Measurements from ENCODE around the gene RAD50.
"Not testable (repeated sequence)": the region's sequence is repeated elsewhere in the genome, so short reads cannot be mapped to it uniquely, and the experiment has no call there.

RAD50 gene

GRCh38 chr5:132677191-132677590, 120.4 kb downstream of the RAD50 start:
- DNase-seq (ENCODE audit: low read depth): no peak

GRCh38 chr5:132677682-132678400, 121.1 kb downstream of the RAD50 start:
- DNase-seq (ENCODE audit: low read depth): no peak

- no peak for DNase-seq (ENCODE audit: low read depth)
These were observed 122.0 kb downstream of the RAD50 start for GRCh38 chr5:132678735-132679134.

- DNase-seq (ENCODE audit: low read depth): no peak
These were observed 122.4 kb downstream of the RAD50 start for GRCh38 chr5:132679166-132679565.

GRCh38 chr5:132679717-132680380, 123.1 kb downstream of the RAD50 start:
- DNase-seq (ENCODE audit: low read depth): no peak

- no peak for DNase-seq (ENCODE audit: low read depth)
These were observed 124.2 kb downstream of the RAD50 start for GRCh38 chr5:132680780-132681475.

- no peak for DNase-seq (ENCODE audit: low read depth)
These were observed 124.7 kb downstream of the RAD50 start for GRCh38 chr5:132681476-132681831.

GRCh38 chr5:132681983-132682382, 125.2 kb downstream of the RAD50 start:
- no peak for DNase-seq (ENCODE audit: low read depth)

GRCh38 chr5:132684491-132684890, 127.7 kb downstream of the RAD50 start:
- DNase-seq (ENCODE audit: low read depth): no peak

GRCh38 chr5:132684922-132685720, 128.3 kb downstream of the RAD50 start:
- no peak for DNase-seq (ENCODE audit: low read depth)

- no peak for DNase-seq (ENCODE audit: low read depth)
These were observed 129.4 kb downstream of the RAD50 start for GRCh38 chr5:132686193-132686592.

- no peak for DNase-seq (ENCODE audit: low read depth)
These were observed 131.2 kb downstream of the RAD50 start for GRCh38 chr5:132687995-132688394.

GRCh38 chr5:132688536-132689339, 132.0 kb downstream of the RAD50 start:
- no peak for DNase-seq (ENCODE audit: low read depth)

GRCh38 chr5:132689513-132689912, 132.7 kb downstream of the RAD50 start:
- no peak for DNase-seq (ENCODE audit: low read depth)

- DNase-seq (ENCODE audit: low read depth): no peak
These were observed 133.4 kb downstream of the RAD50 start for GRCh38 chr5:132690156-132690555.

- DNase-seq (ENCODE audit: low read depth): not testable (repeated sequence)
These were observed 135.2 kb downstream of the RAD50 start for GRCh38 chr5:132691755-132692631.

GRCh38 chr5:132692632-132692967, 135.8 kb downstream of the RAD50 start:
- no peak for DNase-seq (ENCODE audit: low read depth)

Data from activated T-cell treated with anti-CD3 and anti-CD28 coated beads for 48 hours (primary cell).